NCI-H1105 (cell line): ENCODE data around the gene ANKRD36.
"Not testable (repeated sequence)": the region's sequence is repeated elsewhere in the genome, so short reads cannot be mapped to it uniquely, and the experiment has no call there.

Source experiments
- DNase-seq: peaks from one replicate; lab custom pipeline; 2025; lab: John Stamatoyannopoulos, UW

The ANKRD36 gene

GRCh38 chr2:97113882-97114255 lies 916 bp downstream of the ANKRD36 start:
- DNase-seq = not testable (repeated sequence)

GRCh38 chr2:97129090-97129489 lies 16.1 kb downstream of the ANKRD36 start:
- DNase-seq = not testable (repeated sequence)

GRCh38 chr2:97144016-97144415 lies 31.1 kb downstream of the ANKRD36 start:
- not testable (repeated sequence) for DNase-seq

GRCh38 chr2:97166548-97166947 lies 53.6 kb downstream of the ANKRD36 start:
- DNase-seq = not testable (repeated sequence)

- not testable (repeated sequence) for DNase-seq
Measured at GRCh38 chr2:97167938-97168337, 55.0 kb downstream of the ANKRD36 start.

- DNase-seq = not testable (repeated sequence)
Measured at GRCh38 chr2:97168583-97168982, 55.6 kb downstream of the ANKRD36 start.

GRCh38 chr2:97180391-97180790 lies 67.4 kb downstream of the ANKRD36 start:
- DNase-seq = not testable (repeated sequence)

- DNase-seq = not testable (repeated sequence)
Measured at GRCh38 chr2:97195349-97195748, 82.4 kb downstream of the ANKRD36 start.

- DNase-seq = not testable (repeated sequence)
Measured at GRCh38 chr2:97197251-97197650, 84.3 kb downstream of the ANKRD36 start.

- DNase-seq = not testable (repeated sequence)
Measured at GRCh38 chr2:97200887-97201286, 87.9 kb downstream of the ANKRD36 start.

GRCh38 chr2:97202643-97203250 lies 89.8 kb downstream of the ANKRD36 start:
- DNase-seq = not testable (repeated sequence)

- DNase-seq = no peak
Measured at GRCh38 chr2:97210325-97210724, 97.4 kb downstream of the ANKRD36 start.

- DNase-seq = not testable (repeated sequence)
Measured at GRCh38 chr2:97215025-97215424, 102.1 kb downstream of the ANKRD36 start.

GRCh38 chr2:97230848-97231585 lies 118.1 kb downstream of the ANKRD36 start:
- not testable (repeated sequence) for DNase-seq

- not testable (repeated sequence) for DNase-seq
Measured at GRCh38 chr2:97232981-97233380, 120.0 kb downstream of the ANKRD36 start.

- DNase-seq = not testable (repeated sequence)
Measured at GRCh38 chr2:97233660-97234295, 120.8 kb downstream of the ANKRD36 start.

- DNase-seq = not testable (repeated sequence)
Measured at GRCh38 chr2:97261192-97261591, 148.2 kb downstream of the ANKRD36 start.

- DNase-seq = not testable (repeated sequence)
Measured at GRCh38 chr2:97266449-97266848, 153.5 kb downstream of the ANKRD36 start.

- no peak for DNase-seq
Measured at GRCh38 chr2:97267411-97268074, 154.6 kb downstream of the ANKRD36 start.

- not testable (repeated sequence) for DNase-seq
Measured at GRCh38 chr2:97268075-97268591, 155.2 kb downstream of the ANKRD36 start.

- not testable (repeated sequence) for DNase-seq
Measured at GRCh38 chr2:97276232-97276798, 163.4 kb downstream of the ANKRD36 start.

GRCh38 chr2:97285187-97285586 lies 172.2 kb downstream of the ANKRD36 start:
- not testable (repeated sequence) for DNase-seq
